VCaP (cell line): ENCODE data around the gene GRID2.

Experiments
- H3K27ac ChIP-seq: fragments of 450-650 bp; 2 replicates; pipeline ENCODE4 v1.5.1; 2017
- CTCF ChIP-seq: fragments of 450-650 bp; conservative IDR thresholded peaks from 2 replicates; pipeline ENCODE4 v1.5.1; 2017; ENCODE audit warnings: mild to moderate bottlenecking, moderate library complexity

Gene GRID2

GRCh38 chr4:92263010-92263409 is 40.8 kb upstream of the GRID2 start:
- no peak for TF ChIP-seq CTCF
- no peak overlapping the region for H3K27ac ChIP-seq

- no peak for TF ChIP-seq CTCF
- no peak overlapping the region for H3K27ac ChIP-seq
Observed at GRCh38 chr4:92263575-92263974, 40.2 kb upstream of the GRID2 start.

DNA sequence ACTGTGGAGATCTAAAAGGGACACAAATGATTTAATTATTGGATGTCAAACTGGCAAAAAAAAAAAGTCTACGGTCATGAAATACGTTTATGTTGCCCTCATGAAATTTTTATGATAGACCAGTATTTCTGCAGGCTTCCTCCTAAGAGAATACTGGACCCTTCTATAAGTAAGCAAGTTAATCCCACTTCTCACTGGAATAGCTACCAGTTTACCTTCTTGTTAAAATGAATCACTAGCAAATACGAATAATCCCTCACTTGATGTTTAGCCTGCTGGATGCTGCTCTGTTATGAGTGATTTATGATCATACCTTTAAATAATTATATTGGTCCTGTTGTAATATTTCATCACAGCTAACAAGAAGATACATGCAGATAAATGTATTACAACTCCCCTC is 39.6 kb upstream of the GRID2 start:
- no peak for TF ChIP-seq CTCF
- H3K27ac ChIP-seq = no peak overlapping the region

GRCh38 chr4:92265021-92265420 is 38.7 kb upstream of the GRID2 start:
- no peak overlapping the region for H3K27ac ChIP-seq
- no peak for TF ChIP-seq CTCF

DNA sequence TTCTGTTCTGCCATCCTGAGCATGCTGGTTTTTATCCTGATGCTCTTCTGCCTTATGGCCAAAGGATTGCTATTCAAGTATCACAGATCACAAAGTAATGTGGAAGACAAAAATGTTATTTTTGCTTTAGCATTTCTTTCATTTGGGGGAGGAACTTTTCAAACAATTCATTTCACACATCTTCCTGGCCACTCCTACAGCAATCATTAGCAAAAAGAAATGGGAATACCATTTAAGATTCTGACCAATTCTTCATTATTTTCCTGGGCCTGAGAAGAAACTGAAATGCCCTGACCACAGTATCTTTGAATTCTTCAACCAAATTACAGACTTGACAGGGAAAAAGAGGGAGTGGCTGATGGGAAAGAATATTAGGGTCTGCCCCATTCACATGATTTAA is 38.0 kb upstream of the GRID2 start:
- TF ChIP-seq CTCF = no peak
- H3K27ac ChIP-seq = no peak overlapping the region

GRCh38 chr4:92266521-92266920 is 37.2 kb upstream of the GRID2 start:
- no peak for TF ChIP-seq CTCF
- H3K27ac ChIP-seq = no peak overlapping the region

DNA sequence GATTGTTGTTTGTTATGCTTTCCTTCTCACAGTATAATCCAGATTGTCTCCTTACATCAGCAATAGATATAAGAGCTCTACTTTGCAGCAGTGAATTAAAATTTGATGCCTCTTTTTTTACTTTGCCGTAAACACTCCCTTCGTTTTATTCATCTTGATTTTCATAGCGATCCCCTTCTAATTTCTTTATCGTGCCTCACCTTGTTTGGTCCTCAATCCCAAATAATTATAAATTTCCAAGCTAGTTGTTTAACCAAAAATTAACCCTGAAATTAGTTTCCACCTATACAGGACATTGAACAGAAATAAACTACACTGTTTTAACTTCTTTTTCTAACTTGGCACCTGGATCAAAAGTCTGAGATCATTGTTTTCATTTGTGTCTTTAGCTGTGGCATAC is 35.1 kb upstream of the GRID2 start:
- no peak overlapping the region for H3K27ac ChIP-seq

More for the DNA sequence above, 35.1 kb upstream of the GRID2 start:
- TF ChIP-seq CTCF = no peak
